Kidney (tissue), 14 donors: ENCODE measurements around the gene RTN3. TPM values are rescaled to one million over a fixed set of nuclear protein-coding genes. Genes with fewer than 3 reads are reported as not detected.

ENCODE experiments used
- DNase-seq, 5 donors: peaks; one replicate each; pipeline ENCODE4 v3.0.0-alpha.2; 2013 to 2020
- FAIRE-seq: peaks from 2 replicates; lab custom pipeline; 2012; peaks lifted over from hg19 to GRCh38; lab: Jason Lieb, UNC
- H3K27ac ChIP-seq, 2 donors: one replicate each; pipeline ENCODE4 v1.7.0; 2013; ENCODE audit warnings: low read depth in 2 of 2, low read length in 2 of 2, inconsistent platforms in 1 of 2
- H3K27me3 ChIP-seq: one replicate; pipeline ENCODE4 v1.7.1; 2013; ENCODE audit warnings: low read length, inconsistent platforms; ENCODE audit not compliant: control insufficient read depth, insufficient read depth
- H3K36me3 ChIP-seq, 3 donors: one replicate each; pipeline versions ENCODE4 v1.7.0 to v1.7.1; 2013; ENCODE audit warnings: low read length in 3 of 3, control low read depth in 1 of 3, inconsistent platforms in 1 of 3; ENCODE audit not compliant: insufficient read depth in 3 of 3, control insufficient read depth in 2 of 3
- H3K4me1 ChIP-seq, 3 donors: one replicate each; pipeline versions ENCODE4 v1.7.0 to v1.7.1; 2013; ENCODE audit warnings: low read length in 3 of 3, inconsistent platforms in 1 of 3, low read depth in 1 of 3; ENCODE audit not compliant: control insufficient read depth in 2 of 3, insufficient read depth in 2 of 3
- H3K4me3 ChIP-seq, 3 donors: one replicate each; pipeline versions ENCODE4 v1.7.0 to v1.8.1; 2013; ENCODE audit warnings: low read length in 3 of 3, control low read depth in 1 of 3, inconsistent platforms in 1 of 3
- H3K9ac ChIP-seq, 3 donors: one replicate each; pipeline versions ENCODE4 v1.7.0 to v1.7.1; 2013; ENCODE audit warnings: low read length in 3 of 3, control low read depth in 1 of 3, inconsistent platforms in 1 of 3
- H3K9me3 ChIP-seq, 3 donors: one replicate each; pipeline versions ENCODE4 v1.7.0 to v1.7.1; 2013; ENCODE audit warnings: low read length in 3 of 3, control low read depth in 1 of 3, inconsistent platforms in 1 of 3; ENCODE audit not compliant: control insufficient read depth in 2 of 3, insufficient read depth in 1 of 3
- CTCF ChIP-seq: IDR thresholded peaks from 3 replicates; pipeline ENCODE4 v1.5.1; 2012; ENCODE audit warnings: mild to moderate bottlenecking, moderate library complexity, borderline replicate concordance; ENCODE audit not compliant: insufficient read depth; ENCODE audit errors: extremely low read depth
- intact Hi-C: fragments of 100-400 bp; cut with DNase I; formaldehyde crosslinking; loops from one replicate; pipeline ENCODE4 v1.11.1; 2022
- polyA plus RNA-seq: library from polyadenylated mRNA; stranded (reverse); fragments of 350-450 nt; fragmentation: Illumina TruSeq; extraction: RNeasy Lipid Tissue Mini Kit (QIAGEN cat#74804); gene quantifications from one replicate; pipeline ENCODE4 v1.2.3, GENCODE V29; 2014; ENCODE audit warnings: low read depth, low replicate concordance; ENCODE audit not compliant: insufficient read depth
- total RNA-seq: library from RNA; stranded (reverse); fragmentation: NEBNext Ultra II Directional; extraction: Animal tissue kit (Norgen Biotek cat#: 25700); gene quantifications from one replicate; pipeline ENCODE4 v1.2.1, GENCODE V29; 2021
- donor health status: control.
- donor health status: control.
- donor health status: control.
- donor health status: control.
- donor health status: control.
- donor health status: DM: yes; HTN: yes; CAD: no.
- donor health status: Normal renal cell carcinoma (clear cell type).

Gene RTN3
- total and polyA plus RNA-seq, 2 donors from 2014 or later, result 93.1 to 109 TPM

GRCh38 chr11:63745304-63746170 lies 64.2 kb downstream of the RTN3 start:
- Histone ChIP-seq H3K4me3 (no peak overlapping the region), H3K36me3 (no peaks in the 10 kb centered on the region), H3K9me3 (no peaks in the 10 kb centered on the region), H3K27me3 (no peaks in the 10 kb centered on the region), H3K4me1 (no peaks in the 10 kb centered on the region), H3K9ac (no peak overlapping the region), H3K27ac (no peak overlapping the region)
- FAIRE-seq (no peak), DNase-seq (peak in 2 of 5 donors; percentile 12 to 53)
- TF ChIP-seq CTCF, result peak; percentile 36
- intact Hi-C loops, result no loop called here

GRCh38 chr11:63747011-63747410 lies 65.7 kb downstream of the RTN3 start:
- intact Hi-C loops, result no loop called here
- no peak for TF ChIP-seq CTCF
- no peak overlapping the region for H3K4me3 ChIP-seq
- no peak for FAIRE-seq
- H3K27ac ChIP-seq, result no peak overlapping the region
- no peaks in the 10 kb centered on the region for H3K36me3 ChIP-seq
- no peak overlapping the region for H3K9ac ChIP-seq
- no peak for DNase-seq
- H3K27me3 ChIP-seq, result no peaks in the 10 kb centered on the region
- H3K4me1 ChIP-seq, result no peaks in the 10 kb centered on the region
- H3K9me3 ChIP-seq, result no peaks in the 10 kb centered on the region

- DNase-seq, result no peak
- no peak for FAIRE-seq
- TF ChIP-seq CTCF, result no peak
Observed at GRCh38 chr11:63749624-63750023, 68.3 kb downstream of the RTN3 start.

More at GRCh38 chr11:63749624-63750023, 68.3 kb downstream of the RTN3 start:
- intact Hi-C loops, result no loop called here
- H3K27ac ChIP-seq, result no peak overlapping the region
- H3K9ac ChIP-seq, result no peak overlapping the region
- peaks cover 0 to 5% (median 0%) of the 10 kb centered on the region in 3 donors for H3K36me3 ChIP-seq
- H3K27me3 ChIP-seq, result no peaks in the 10 kb centered on the region
- no peak overlapping the region for H3K4me3 ChIP-seq
- H3K4me1 ChIP-seq, result no peaks in the 10 kb centered on the region
- H3K9me3 ChIP-seq, result no peaks in the 10 kb centered on the region
